Stimulated activated CD4-positive, alpha-beta T cell treated with anti-CD3 and anti-CD28 coated beads, Interleukin-15, amount 100 ng/mL, for 24 hours (primary cell): ENCODE results near the gene CTRL.
A peak's percentile ranks its signal among the peaks of the same experiment; 100 is the strongest.
"Not testable (repeated sequence)": the region's sequence is repeated elsewhere in the genome, so short reads cannot be mapped to it uniquely, and the experiment has no call there.

Experiments used
- DNase-seq: peaks from one replicate; pipeline ENCODE4 v3.0.0-alpha.2; 2020

CTRL gene

DNA sequence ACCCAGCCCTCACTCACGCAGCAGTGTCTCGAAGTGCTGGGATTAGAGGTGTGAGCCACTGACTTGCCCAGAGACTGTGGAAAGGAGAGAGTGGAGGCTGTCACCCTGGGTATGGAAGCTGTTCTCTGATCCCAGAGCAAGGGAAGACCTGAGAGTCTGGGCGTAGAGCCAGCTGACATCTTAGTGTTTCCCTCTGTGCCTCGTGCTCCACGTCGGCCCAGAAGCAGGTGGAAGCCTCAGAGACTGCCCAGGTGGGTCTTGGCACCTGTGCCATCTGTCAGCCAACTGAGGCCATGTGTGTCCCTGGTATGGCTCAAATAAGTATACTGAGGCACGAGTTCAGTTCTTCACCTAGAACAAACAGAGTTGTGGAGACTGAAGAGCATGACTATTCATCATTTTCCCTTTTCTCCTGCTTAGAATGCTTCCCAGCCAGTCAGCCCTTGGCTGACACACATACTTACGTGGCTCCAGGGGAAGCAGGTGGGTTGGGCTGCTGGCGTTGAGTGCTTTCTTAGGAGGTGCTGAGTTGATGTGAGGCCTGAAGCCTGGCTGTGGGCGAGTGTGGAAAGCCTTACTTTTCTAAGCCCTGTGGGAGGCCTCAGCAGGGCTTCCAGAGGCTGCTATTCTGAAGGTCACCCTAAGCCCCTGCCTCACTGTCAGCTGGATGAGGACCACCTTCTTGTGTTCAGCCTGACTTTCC, 8.1 kb downstream of the CTRL start:
- DNase-seq: no peak

DNA sequence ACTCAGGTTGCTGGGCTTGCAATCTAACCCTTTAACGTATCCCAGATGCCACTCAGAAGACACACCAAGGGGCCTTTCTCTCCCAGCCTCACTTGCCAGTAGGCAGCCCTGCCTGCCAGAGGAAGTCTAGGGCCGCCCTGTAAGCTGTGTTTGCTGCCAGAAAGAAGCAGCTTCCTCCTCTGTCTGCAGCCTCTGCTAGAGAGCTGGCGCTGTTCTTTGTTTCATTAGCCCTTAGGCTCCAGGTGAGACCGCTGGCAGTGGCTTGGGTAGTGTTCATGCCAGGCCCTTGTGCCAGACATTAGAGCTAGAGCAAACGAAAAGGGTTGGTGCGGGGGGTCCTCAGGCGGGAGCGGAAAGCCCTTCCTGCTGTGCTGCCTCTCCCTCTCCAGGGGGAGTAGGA, 8.9 kb downstream of the CTRL start:
- no peak for DNase-seq

GRCh38 chr16:67922221-67922620, 9.4 kb downstream of the CTRL start:
- no peak for DNase-seq

DNA sequence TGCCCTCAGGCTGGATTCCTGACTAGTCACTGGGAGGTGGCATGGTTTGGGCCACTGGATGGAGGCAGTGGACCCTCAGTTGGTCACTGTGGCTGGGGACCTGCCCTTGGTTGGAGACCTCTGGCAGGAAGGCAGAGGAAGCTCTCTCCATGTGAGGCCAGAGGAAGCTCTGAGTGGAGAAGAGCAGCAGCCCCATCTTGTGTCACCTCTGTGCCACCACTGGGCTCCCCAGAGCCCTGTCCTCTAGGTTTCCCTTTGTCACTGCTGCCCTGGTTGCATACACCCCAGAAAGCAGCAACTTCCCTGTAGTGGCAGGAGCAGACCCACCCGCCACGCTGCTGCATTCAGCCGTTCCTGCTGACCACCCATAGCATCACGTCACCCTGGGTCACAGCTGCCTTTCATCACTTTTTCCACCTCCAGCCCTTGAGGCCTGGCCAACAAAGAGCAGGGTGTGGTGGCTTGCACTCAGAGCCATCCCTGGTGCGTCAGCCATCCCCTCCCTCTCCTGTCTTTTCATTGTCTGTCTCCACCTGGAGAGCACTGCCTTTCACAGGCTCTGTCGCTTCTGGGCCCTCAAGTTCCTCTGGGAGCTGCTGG, 11.9 kb downstream of the CTRL start:
- no peak for DNase-seq

- peak; percentile 68 for DNase-seq
Observed at GRCh38 chr16:67917852-67918236, 13.8 kb downstream of the CTRL start.

- no peak for DNase-seq
Observed at GRCh38 chr16:67917140-67917851, 14.4 kb downstream of the CTRL start.

DNA sequence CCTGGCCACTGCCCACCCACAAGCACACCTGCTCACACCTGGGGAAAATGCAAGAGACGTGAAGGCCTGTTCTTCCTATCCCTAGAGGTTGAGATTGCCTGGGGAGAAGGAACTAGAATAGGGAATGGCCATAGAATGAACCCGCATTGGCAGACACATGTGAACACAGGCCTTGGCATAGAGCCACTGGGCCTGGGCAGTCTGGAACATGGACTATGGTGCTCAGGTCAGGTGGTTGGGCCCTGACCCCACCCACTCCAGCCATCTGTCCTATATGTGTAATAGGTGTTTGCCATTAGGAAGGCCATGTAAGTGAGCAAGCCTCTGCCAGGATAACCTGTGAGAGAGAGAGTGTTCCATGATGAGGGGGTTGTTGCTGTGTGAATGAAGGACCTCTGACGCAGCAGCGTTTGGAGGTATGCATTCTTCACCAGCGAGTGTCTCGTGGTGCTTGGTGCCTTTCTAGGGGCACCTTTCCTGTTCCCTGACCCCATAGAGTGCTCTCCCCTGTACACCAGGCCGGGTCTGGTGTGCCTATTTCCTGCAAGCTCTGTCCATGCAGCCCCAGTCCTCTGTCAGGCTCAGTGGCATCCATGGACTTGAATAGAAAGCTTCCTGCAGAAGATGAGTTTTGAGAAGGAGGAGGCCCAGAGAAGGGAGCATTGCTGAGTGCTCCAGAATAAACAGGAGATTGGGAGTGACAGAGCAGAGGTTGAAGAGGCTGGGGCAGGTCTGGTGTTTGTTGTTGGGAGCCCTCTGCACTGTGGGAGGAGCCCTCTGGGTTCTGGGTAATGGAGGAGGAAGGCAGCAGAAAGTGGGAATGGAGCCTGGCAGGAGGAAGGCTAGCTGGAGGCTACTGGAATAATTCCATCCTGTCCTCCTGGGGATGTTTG, 15.6 kb downstream of the CTRL start:
- DNase-seq: no peak

DNA sequence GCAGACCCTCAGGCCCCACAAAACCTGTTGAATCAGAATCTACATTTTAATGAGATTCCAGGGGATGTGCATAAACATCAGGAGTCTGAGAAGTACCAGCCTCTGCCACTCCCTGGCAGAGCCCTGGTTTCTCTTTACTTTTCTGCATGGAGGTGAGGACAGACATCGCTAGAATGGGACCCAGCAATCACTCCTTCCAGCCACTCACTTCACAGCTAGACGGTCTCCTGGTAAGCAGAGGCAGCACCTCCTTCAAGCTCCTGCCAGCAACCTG, 16.2 kb downstream of the CTRL start:
- not testable (repeated sequence) for DNase-seq

DNA sequence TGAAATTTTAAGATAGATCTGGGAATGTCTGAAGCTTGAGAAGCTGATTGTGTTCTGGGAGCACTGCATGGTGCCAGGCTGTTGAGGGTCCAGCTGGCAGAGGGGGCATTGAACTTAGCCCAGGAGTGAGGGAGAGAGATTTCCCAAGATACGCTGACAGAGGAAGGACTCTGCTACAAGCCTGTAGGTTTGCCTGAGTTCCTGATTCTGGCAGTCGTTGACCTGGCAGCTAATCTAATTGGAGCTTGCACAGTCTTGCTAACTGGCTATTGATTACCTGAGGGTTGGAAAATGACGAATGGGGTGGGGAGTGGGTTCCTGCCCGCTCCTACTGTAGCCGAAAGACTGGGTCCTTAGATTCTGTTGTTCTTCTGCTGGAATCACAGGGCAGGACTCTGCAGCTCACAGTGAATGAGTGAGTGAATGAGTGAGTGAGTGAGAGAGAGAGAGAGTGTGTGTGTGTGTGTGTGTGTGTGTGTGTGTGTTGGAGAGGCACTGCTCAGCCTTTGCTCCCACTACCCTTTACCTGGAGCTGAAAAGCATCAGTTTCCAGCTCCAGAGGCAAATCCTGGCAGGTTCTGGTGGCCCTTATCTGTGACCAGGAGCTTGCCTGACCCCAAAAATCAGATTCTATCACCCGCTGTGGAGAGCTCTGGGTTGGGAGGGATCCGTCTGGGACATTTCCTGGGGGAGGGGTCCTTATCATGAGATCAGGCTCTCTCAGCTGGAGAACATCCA, 16.7 kb downstream of the CTRL start:
- DNase-seq: no peak

DNA sequence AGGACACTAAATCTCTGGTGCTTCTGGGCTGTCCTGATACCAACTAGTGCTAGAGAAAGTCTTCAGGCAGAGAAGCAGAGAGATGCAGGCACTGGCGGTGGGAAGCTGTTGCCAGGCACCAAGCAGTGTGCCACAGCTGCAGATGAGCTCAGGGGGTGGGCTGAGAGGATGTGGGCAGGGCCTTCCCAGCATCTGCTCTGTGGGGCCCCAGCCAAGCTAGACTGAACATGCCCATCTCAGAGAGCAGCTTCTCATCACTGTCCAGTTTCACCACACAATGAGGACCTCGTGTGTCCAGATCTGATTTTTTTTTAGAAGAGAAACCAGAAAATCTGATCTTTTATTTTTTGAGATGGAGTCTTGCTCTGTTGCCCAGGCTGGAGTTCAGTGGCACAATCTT, 21.5 kb downstream of the CTRL start:
- no peak for DNase-seq

DNA sequence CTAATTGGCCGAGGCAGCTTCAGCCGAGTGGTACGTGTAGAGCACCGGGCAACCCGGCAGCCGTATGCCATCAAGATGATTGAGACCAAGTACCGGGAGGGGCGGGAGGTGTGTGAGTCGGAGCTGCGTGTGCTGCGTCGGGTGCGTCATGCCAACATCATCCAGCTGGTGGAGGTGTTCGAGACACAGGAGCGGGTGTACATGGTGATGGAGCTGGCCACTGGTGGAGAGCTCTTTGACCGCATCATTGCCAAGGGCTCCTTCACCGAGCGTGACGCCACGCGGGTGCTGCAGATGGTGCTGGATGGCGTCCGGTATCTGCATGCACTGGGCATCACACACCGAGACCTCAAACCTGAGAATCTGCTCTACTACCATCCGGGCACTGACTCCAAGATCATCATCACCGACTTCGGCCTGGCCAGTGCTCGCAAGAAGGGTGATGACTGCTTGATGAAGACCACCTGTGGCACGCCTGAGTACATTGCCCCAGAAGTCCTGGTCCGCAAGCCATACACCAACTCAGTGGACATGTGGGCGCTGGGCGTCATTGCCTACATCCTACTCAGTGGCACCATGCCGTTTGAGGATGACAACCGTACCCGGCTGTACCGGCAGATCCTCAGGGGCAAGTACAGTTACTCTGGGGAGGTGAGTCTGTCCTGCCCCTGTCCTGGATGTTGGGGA, 22.5 kb downstream of the CTRL start:
- DNase-seq: no peak

DNA sequence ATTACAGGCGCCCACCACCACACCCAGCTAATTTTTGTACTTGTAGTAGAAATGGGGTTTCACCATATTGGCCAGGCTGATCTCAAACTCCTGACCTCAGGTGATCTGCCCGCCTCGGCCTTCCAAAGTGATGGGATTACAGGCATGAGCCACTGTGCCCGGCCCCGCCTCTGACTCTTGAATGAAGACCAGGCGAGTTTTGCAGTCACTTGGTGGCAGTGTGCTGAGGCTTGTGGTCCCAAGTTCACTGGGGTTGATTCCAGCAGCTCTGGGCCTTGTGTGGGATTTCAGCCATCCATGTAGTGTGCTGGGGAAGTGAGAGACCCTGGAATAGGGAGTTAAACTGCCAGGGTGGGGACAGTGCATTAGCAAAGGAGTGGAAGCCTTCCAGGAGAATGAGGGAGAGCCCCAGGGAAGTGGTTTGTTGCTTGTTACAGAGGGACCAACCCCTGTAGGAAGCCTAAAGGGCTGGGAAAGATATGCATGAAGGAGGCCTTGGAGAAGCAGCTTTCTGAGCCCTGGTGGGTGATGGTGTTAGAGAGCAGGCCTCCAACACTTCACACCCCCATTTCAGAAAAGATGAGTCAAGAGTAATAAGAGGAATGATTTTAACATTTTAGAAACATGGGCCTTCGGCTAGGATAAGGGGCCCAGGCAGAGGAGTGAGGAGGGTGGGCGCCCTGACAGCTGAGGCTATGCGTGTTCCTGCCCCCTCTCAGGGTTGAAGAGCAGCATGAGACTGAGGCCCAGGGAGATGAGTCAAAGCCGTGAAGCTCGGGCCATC, 24.1 kb downstream of the CTRL start:
- DNase-seq: no peak

DNA sequence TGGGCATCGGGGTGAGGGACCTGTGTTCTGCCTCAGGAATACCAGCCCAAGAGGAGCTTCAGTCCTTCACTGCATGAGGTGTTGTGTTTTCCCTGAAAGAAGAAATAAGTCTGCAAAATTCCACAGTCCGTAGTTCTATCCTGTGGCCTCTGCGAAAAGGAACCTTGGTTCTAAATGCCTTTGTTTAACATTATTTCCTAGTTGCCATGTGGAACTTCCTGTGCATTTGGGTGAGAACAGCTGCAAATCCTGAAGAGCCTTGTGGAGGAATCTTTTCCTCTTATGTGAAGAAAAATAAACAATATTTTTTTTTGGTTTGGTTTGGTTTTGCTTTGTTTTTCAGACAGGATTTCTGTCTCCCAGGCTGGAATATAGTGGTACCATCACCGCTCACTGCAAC, 28.8 kb downstream of the CTRL start:
- no peak for DNase-seq

GRCh38 chr16:67901734-67902133, 29.9 kb downstream of the CTRL start:
- no peak for DNase-seq

- DNase-seq: no peak
Observed at GRCh38 chr16:67897231-67897630, 34.4 kb downstream of the CTRL start.

GRCh38 chr16:67893743-67894399, 37.8 kb downstream of the CTRL start:
- no peak for DNase-seq

GRCh38 chr16:67892899-67893742, 38.5 kb downstream of the CTRL start, which contains the start of gene PSKH1:
Gene PSKH1 (plus strand): TSS chr16:67893254. CDS start chr16:67908750, 15,496 bp downstream.
- DNase-seq: peak; percentile 97

GRCh38 chr16:67892375-67892774, 39.3 kb downstream of the CTRL start:
- DNase-seq: no peak

GRCh38 chr16:67888331-67888730, 43.3 kb downstream of the CTRL start:
- no peak for DNase-seq

DNA sequence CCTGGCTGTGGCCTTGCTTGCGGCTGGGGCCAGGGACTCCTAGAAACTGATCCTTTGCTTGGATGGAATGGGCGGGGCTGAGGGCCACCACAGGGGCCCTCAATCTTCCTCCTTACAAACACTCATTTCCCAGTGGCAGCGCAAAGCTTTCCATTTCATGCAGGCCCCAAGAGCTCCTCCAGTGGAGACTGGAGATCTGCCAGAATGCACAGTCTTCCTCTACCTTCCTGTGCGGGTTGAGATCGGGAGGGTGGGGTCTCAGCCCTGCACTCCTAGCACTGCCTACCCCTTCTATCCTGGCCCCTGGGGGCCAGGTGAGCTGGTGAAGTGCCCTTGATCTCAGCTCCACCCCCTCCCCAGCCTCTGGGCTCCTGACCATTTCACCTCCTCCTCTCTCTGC, 45.3 kb downstream of the CTRL start:
- DNase-seq: no peak
